GM21717 (cell line): ENCODE data around the gene FAM83G.
"Not testable (repeated sequence)": the region's sequence is repeated elsewhere in the genome, so short reads cannot be mapped to it uniquely, and the experiment has no call there.

ENCODE experiments used
- ATAC-seq: cut with Tn5 transposase; IDR thresholded peaks from one replicate; pipeline ENCODE4 v1.9.1; 2021; ENCODE audit warnings: mild to moderate bottlenecking, moderate library complexity; ENCODE audit not compliant: unreplicated experiment

Gene FAM83G

GRCh38 chr17:18932360-18933055 lies 72.1 kb downstream of the FAM83G start:
- ATAC-seq, result no peak

GRCh38 chr17:18928628-18929125 lies 75.9 kb downstream of the FAM83G start:
- ATAC-seq, result no peak

- ATAC-seq, result no peak
Observed at GRCh38 chr17:18925187-18925586, 79.4 kb downstream of the FAM83G start.

- not testable (repeated sequence) for ATAC-seq
Observed at GRCh38 chr17:18922596-18922995, 82.0 kb downstream of the FAM83G start.

GRCh38 chr17:18921912-18922451 lies 82.6 kb downstream of the FAM83G start:
- no peak for ATAC-seq

- no peak for ATAC-seq
Observed at GRCh38 chr17:18921485-18921884, 83.1 kb downstream of the FAM83G start.

GRCh38 chr17:18920911-18921441 lies 83.6 kb downstream of the FAM83G start:
- no peak for ATAC-seq

GRCh38 chr17:18919963-18920362 lies 84.6 kb downstream of the FAM83G start:
- ATAC-seq, result no peak
